NCI-H146 treated with DMSO at 0.1 percent for 48 hours (cell line): ENCODE measurements around the gene IFITM2.

Source experiments
- DNase-seq: peaks from one replicate; lab custom pipeline; 2025; ENCODE audit not compliant: unreplicated experiment; lab: John Stamatoyannopoulos, UW

IFITM2 gene

DNA sequence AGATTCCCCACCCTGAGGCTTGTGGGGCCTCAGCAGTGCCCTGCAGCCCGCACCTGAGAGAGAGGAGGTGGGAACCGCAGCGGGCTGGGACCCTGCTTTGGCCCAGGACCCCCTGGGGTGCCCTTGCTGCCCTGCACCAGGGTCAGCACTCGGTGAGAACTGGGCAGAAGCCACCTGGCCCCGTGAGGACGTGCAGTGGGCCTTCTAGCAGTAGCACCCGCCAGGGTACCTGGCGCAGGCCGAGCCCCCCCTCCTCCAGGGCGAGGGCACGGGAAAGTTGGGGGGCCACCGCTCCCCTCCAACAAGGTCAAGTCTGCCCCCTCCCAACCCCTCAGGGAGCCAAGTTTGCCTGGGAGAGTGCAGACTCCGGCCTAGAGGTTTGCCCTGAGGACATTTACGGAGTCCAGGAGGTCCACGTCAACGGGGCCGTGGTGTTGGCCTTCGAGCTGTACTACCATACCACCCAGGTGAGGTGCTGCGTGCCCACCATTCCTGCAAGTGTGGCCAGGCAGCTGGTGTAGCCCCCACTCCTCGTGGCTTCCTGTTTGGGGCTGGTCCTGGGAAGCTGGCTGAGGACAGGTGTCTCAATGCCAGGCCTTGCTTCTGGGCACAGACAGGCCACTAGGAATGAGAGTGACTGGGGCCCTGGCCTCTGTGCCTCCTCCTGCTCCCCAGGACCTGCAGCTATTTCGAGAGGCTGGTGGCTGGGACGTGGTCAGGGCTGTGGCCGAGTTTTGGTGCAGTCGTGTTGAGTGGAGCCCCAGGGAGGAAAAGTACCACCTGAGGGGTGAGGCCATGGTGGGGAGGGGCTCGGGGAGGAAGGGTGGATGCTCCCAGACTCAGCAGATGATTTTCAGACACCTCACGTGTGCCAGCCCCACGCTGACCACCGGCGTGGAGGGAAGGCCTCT is 15.2 kb upstream of the IFITM2 start:
- no peak for DNase-seq

DNA sequence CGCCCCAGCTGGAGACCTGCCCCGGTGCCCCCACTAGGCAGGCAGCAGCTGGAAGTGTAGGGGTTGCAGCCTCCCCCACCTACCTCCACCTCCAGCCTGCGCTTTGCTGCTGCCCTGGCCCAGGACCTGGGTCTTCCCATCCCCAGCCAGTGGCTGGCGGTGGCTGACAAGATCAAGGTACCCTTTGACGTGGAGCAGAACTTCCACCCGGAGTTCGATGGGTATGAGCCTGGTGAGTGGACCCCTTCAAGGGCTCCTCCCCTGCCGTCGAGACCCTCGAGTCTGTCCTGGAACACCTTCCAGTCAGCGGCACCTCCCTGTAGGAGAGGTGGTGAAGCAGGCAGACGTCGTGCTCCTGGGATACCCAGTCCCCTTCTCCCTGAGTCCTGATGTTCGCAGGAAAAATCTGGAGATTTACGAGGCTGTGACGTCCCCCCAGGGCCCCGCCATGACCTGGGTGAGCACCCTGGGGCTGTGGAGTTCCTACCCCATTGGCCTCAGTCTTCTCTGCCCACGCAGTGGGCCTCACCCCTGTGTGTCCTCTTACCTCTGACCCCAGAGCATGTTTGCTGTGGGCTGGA is 14.3 kb upstream of the IFITM2 start:
- no peak for DNase-seq

DNA sequence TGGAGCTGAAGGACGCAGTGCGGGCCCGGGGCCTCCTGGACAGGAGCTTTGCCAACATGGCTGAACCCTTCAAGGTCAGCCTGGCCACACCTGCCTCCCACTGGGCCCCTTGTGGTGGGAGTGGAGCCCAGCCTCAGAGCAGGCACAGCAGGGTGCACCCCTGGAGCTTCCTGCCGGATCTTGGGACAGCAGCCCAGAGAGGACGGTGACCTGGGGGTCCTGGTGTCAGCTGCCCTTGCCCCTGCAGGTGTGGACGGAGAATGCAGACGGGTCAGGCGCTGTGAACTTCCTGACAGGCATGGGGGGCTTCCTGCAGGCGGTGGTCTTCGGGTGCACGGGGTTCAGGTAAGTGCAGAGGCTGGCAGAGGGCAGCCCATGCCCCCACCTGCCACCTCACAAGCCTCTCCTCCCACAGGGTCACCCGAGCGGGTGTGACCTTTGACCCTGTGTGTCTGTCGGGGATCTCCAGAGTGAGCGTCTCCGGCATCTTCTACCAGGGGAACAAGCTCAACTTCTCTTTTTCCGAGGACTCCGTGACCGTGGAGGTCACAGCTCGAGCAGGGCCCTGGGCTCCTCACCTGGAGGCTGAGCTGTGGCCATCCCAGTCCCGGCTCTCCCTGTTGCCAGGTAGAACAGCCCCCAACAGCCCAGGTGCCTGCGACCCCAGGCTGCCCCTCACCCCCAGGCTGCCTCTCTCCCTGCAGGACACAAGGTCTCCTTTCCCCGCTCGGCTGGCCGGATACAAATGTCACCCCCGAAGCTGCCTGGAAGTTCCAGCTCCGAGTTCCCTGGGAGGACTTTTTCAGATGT is 13.6 kb upstream of the IFITM2 start:
- DNase-seq, result no peak

DNA sequence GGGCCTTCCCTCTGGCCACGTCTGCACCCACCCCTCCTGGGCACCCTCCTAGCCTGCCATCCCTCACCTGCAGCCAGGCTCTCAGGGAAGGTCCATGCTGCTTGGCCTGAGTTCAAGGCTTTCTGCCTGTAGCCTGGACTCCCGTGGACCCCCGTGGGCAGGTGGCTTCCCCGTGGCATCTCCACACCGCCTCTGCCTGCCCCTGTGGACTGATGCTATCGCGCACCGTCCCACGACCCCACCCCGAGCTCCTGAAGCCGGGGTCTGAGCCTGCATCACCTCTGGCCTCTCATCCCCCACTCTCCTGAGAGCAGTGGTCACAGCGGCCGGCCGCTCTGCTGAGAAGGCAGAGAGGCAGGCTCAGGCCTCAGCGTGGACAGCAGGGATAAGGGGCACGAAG is 12.8 kb upstream of the IFITM2 start:
- no peak for DNase-seq

DNA sequence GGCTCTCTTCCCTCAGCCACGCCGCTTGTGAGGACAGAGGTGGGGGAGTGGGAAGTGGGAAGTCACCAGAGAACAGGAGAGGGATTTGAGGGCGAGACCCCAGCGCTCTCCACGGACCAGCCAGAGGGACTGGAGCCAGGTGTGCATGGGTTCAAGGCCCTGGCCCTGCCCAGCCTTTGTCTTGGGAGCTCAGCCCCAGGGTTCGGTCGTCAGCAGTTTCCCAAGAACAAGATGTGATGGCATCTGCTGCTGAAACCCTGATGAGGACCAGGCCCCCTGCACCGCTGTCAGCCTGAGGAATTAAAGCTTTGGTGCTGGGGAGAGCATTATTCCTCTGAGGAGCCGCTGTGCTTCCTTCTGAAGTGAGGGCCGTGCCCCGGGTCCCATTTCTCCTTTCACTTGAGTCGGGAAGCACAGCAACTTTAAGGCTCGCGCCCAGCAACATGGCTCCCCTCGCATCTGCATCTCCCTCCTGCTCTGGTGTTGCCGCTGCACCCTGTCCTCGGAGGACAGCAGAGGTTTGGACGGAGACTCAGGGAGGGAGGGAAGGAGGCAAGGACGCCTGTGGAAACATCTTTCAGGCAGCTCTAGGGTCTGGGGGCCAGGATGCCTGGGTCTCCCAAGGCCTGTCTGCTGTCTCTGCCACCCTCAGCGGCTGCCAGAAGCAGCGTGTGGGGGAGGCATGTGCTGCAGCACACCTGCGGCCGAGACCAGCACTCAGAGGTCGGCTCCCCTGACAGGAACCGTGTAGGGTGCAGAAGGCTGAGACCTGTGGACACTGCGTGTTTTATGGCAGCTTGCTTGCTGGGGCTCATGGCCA is 12.1 kb upstream of the IFITM2 start:
- no peak for DNase-seq

DNA sequence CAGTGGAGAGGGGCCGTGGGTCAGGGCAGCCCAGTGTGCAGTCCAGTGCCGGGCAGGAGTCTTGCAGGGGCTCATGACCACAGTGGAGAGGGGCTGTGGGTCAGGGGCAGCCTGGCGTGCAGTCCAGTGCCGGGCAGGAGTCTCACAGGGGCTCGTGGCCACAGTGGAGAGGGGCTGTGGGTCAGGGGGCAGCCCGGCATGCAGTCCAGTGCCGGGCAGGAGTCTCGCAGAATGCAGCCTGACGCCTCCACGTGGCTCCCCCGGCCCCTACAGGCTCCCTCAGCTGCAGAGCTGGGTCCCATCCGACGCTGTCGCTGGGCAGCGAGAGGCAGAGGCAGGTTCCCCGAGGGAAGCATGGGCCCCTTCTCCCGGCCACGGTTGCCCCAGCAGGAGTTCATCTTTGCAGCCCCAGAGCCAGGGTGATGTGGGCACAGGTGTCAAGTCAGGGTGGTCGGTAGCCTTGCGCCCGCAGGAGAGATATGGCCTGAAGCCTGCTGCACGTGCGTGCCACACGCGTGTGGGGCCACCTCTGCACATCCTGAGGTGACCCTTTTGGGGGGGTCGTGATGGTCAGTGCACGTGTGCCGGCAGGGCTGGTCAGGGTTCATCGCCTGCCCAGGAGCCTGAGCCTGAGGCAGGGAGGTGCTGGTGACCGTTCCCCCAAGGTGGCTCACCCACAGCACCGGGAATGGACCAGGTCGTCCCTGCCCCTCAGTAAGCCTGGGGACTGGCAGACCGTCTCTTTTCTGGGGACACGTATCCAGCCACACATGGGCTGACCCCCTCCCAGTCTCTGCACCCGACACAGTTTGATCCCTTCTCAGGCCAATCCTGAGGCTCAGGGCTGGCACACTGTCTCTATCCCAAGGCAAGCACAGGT is 11.2 kb upstream of the IFITM2 start:
- no peak for DNase-seq

DNA sequence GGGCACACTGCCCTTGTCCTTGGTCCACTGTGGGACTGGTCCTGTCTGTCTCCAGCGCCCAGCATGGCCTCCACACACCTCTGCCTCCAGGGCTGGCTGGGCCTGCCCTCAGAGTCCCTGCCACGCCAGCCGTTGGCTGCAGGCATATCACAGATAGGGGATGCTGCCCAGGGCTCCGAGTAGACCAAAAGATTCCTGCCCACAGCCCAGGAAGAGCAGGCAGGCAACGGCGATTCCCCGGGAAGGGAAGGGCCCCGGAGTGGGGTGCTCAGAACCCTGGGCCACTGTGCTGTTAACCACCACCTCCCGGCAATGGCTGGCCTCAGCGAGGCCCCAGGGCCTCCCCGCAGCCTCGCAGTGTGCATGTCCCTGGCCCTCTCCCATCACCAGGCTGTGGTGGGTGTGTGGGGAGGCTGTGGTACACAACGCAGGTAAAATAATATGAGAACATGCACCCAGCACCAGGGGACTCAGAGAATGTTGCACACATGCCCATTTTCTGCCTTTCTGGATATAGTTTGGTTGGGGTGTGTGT is 10.5 kb upstream of the IFITM2 start:
- no peak for DNase-seq

DNA sequence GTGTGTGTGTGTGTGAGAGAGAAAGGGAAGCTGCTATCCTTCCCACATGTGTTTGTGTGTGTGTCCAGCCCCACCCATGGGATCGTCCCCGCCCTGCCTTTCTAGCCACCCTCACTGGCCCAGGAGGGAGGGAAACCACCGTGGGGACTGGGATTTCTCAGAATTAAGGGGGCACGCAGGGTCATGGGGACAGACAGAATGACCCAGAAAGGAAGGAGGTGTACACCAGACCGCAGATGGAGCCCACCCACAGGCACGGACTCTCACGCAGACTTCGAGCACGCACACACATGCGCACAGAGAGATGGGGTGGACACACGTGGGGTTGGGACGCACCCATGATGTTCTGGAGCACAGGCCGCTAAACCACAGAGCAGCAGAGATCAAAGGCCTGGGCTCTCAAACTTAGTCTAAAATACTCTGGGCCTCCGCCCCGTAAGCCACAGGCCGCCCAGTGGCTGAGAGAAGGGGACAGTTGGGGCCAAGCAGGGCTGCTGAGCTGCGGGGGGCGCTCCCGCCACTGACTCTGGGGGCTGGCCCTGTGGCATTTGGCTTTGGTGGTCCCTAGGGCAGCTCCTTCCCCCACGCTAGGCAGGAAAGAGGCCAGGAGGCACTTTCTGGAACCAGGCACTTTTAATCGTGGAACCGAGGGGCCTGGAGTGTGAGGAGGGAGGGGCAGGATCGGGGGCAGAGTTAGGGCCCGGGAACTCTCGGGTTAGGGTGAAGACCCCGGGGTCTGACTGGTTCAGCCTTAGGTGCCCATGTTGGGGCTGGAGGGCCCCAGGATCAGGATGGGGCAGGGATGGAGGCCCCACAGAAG is 9.8 kb upstream of the IFITM2 start:
- no peak for DNase-seq

DNA sequence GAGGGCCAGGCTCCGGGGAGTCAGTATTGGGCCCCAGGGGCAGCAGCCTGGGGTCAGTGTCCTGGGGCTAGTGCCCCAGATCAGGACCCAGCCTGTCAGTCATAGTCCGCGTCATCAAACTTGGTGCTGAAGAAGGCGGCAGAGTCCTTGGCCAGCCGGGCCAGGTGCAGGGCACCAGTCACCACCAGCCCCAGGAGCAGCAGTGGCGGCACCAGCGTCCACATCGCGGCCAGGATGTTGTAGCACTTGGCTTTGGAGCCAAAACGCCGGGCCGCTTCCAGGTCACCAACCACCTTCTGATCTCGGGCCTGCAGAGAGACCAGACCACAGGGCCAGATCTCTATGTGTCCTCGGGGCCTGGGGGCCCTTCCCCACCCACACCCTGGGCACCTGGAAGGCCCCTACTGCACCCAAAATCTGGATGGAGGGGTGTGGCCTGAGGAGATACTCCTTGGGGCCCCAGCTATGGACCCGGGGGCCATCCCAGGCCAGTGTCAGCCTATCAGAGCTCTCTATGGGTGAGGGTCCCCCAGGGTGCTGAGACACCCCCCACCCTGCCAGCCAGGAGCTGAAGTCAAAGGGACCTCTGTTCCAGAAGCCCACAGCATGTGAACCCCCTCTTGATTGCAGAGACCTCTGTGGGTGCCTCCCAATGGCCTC is 9.1 kb upstream of the IFITM2 start:
- DNase-seq, result no peak

DNA sequence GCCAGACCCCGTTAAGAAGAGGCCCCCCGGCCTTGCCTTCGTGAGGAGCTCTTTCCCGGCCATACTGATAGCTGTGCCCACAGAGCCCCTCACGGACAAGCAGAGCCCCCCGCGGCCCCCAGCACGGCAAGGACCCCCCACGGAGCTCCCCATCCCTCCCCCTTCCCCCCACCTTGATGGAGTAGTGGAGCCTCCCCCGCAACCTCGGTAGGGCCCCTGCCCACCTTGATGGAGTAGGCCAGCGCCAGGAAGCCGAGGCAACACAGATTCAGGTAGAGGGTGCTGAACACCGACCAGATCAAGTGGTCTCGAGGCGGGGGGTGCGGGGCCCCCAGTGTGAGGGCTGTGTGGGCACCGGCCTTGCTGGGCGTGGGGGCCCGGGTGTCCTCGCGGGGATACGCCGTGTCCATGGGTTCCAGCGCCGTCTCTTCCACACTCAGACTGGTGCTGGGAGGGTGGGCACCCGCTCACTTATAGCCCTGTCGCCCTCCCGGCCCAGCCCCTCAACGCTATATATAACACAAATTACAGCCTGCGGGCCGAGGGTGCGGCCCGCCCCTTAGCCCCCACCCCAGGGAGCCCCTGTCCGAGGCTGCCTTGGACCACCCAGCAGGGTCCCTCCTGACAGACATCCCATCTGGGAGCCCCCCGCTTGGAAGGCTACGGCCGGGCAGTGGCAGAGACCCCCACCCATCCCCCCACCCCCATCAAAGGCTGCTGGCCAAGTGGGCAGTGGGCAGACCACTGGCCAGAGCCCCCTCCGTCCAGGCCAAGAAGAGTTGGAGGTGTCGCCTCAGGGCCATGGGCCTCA is 8.3 kb upstream of the IFITM2 start, which contains the start of gene IFITM5:
Gene IFITM5, minus strand, starts transcription at position 446 of the 811 bp plus-strand sequence. Its CDS starts 36 bp downstream, at position 410.
- no peak for DNase-seq

DNA sequence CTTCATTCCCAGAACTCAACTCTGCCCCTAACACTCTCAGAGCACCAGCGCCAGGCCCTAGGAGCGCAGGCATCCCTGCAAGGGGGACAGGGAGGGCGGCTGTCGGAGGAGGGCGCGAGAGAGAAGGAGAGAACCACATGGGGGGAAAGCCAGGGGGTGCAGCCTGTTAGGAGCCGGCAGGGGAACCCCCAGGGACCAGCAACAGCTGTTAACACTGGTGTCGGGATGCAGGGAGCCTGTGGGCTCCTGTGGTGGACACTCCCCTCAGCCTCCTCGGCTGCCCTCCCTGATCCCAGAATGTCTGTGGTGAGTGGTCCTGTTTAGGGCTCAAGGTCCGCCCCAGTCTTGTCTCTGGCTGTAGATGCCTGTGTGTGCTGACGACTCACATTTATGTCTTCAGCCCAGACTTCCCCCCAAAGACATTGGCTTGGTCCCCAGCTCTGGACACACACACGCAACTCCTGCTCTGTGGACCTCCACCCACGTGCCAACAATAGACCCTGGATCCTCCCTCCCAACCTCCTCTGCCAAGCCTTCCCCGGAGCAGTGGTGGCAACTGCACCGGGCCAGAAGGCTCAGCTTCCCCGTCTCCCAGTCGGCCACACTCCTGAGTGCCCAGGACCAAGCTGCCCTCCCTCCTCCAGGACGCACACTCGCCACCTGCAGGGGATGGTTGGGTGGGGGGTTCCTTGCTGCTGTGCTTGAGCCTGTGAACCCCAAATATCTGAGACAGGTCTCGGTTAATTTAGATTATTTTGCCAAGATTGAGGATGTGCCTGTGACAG is 7.5 kb upstream of the IFITM2 start:
- no peak for DNase-seq

DNA sequence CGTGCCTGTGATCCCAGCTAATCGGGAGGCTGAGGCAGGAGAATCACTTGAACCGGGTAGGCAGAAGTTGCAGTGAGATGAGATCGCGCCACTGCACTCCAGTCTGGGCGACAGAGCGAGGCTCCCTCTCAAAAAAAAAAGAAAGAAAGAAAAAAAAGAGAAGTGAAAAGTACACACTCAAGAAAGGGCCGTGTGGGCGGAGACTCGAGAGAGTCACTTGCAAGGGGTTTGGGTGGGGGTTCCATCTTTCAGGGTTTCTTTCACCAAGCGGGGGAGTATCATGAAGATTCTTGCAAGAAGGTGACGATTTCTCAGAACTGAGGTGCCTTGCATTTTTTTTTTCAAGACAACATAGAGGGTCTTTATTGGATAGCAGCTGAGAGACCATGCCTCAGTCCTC is 4.3 kb upstream of the IFITM2 start:
- DNase-seq, result no peak

DNA sequence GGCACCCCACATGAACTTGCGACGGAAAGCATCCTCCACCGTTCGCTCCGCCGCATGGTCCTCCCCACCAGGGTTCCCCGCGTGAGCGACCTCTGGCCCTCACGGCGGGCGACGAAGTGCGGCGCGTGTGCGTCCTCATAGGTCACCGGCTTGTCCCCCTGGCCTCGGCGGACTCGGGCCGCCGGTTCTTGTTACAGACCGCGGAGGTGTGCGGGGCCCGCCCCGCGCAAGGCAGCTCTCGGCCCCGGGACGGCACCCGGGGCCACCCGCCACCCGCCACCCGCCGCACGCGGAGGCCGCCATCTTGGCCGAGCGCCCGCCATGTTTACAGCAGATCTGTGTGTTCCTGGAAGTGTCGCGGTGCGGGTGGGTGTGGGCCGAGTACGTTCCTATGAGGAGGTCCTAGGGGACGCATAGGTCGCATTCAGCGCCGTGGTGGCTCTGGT is 3.5 kb upstream of the IFITM2 start:
- no peak for DNase-seq

DNA sequence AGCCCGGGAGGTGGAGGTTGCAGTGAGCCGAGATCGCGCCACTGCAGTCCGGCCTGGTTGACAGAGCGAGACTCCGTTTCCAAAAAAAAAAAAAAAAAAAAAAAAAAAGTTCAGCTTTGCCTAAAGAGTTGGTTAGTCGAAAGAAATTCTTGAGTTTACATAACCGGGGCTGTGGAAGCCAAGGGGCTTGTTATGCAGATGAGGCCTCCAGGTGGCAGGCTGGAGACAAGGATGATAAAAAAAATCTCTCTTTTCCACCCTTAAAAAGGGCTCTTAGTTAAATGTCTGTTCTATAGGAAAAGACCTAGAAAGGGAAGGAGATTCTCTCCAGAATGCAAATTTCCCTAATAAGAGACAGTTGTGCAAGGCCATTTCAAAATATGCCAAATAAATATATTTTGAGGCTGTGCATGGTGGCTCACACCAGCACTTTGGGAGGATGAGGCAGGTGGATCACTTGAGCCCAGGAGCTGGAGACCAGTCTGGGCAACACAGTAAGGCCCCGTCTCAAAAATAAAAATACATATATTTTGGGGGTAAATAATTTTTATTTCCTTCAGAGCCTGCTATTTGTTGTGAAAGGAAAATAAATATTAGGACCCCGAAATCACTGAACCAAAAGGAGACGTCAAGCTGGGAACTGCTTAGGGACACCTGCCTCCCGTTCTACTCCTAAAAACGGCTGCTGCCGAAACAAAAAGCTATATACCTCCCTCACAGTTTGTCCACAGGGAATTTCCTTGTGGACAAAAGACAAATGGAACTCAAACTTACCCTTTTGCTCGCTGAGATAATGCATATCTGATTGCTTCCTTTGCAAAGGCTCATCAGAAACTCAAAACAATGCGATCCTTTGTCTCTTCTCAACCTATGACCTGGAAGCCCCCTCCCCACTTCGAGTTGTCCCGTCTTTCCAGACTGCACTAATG is 2.4 kb upstream of the IFITM2 start:
- peak; percentile 45 for DNase-seq

DNA sequence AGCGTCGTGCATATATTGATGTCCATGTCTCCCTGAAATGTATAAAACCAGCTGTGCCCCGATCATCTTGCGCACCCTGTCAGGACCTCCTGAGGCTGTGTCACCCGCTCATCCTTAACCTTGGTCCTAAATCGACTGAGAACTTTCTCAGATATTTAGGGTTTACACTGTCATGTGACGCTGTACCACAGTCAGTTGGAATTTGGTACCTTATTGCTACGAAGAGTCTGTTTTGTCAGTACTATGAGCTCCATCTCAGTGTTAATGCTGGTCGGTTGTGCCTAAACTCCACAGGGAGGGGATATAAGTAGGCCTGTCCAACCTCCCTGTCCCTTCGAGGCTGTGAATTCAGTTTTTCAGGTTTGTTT is 1.8 kb upstream of the IFITM2 start:
- no peak for DNase-seq
